Neural cell (in vitro differentiated cells): ENCODE results near the gene TUBA1A. TPM values are rescaled to one million over a fixed set of nuclear protein-coding genes. Genes with fewer than 3 reads are reported as not detected.

Experiments used
- H2AFZ ChIP-seq: fragments of 200-600, 300-800 bp; sonication (generic), shearing (Covaris generic); 2 replicates; pipeline ENCODE4 v1.6.0; 2014; ENCODE audit warnings: low read depth, mild to moderate bottlenecking, antibody characterized with exemption, low read length, moderate library complexity
- H3F3A ChIP-seq: fragments of 200-600 bp; shearing (Covaris generic); 2 replicates; pipeline ENCODE4 v1.6.1; 2016; ENCODE audit warnings: mild to moderate bottlenecking, moderate library complexity, mixed read lengths, antibody characterized with exemption, low read length; ENCODE audit not compliant: insufficient read depth, poor library complexity, severe bottlenecking
- H3K27ac ChIP-seq: fragments of 200-600, 300-800 bp; sonication (generic), shearing (Covaris generic); 2 replicates; pipeline ENCODE4 v1.5.1; 2014; ENCODE audit warnings: mild to moderate bottlenecking, low read length, moderate library complexity
- H3K27me3 ChIP-seq: fragments of 300-800, 200-600 bp; sonication (generic), shearing (Covaris generic); 2 replicates; pipeline ENCODE4 v1.6.0; 2014; ENCODE audit warnings: mild to moderate bottlenecking, low read depth, low read length, moderate library complexity; ENCODE audit not compliant: insufficient read depth
- H3K36me3 ChIP-seq: fragments of 300-800, 200-600 bp; sonication (generic), shearing (Covaris generic); 2 replicates; pipeline ENCODE4 v1.5.1; 2014; ENCODE audit warnings: mild to moderate bottlenecking, antibody characterized with exemption, low read length, moderate library complexity; ENCODE audit not compliant: insufficient read depth
- H3K4me2 ChIP-seq: fragments of 300-800, 200-600 bp; sonication (generic), shearing (Covaris generic); 2 replicates; pipeline ENCODE4 v1.6.0; 2014; ENCODE audit warnings: mild to moderate bottlenecking, low read length
- H3K4me3 ChIP-seq: fragments of 300-800, 200-600 bp; sonication (generic), shearing (Covaris generic); 2 replicates; pipeline ENCODE4 v1.5.1; 2014; ENCODE audit warnings: mild to moderate bottlenecking, low read length, moderate library complexity
- H3K79me2 ChIP-seq: fragments of 200-600 bp; shearing (Covaris generic); replicated peaks from 2 replicates; pipeline ENCODE4 v1.6.0; 2014; ENCODE audit warnings: mild to moderate bottlenecking, low read length, moderate library complexity; ENCODE audit not compliant: insufficient read depth
- H3K9ac ChIP-seq: fragments of 300-800, 200-600 bp; sonication (generic), shearing (Covaris generic); 2 replicates; pipeline ENCODE4 v1.6.1; 2016; ENCODE audit warnings: mild to moderate bottlenecking, low read length, mixed read lengths
- H3K9me2 ChIP-seq: fragments of 200-600 bp; shearing (Covaris generic); 2 replicates; pipeline ENCODE4 v1.6.1; 2016; ENCODE audit warnings: mild to moderate bottlenecking, low read length, mixed read lengths; ENCODE audit not compliant: insufficient read depth
- H3K9me3 ChIP-seq: fragments of 200-600, 300-800 bp; sonication (generic), shearing (Covaris generic); 2 replicates; pipeline ENCODE4 v1.6.1; 2016; ENCODE audit warnings: mild to moderate bottlenecking, mixed run types, low read length, moderate library complexity, mixed read lengths
- H4K20me1 ChIP-seq: fragments of 200-600 bp; shearing (Covaris generic); 2 replicates; pipeline ENCODE4 v1.6.1; 2016; ENCODE audit warnings: mild to moderate bottlenecking, mixed run types; ENCODE audit not compliant: insufficient read depth
- CTCF ChIP-seq: fragments of 450-650 bp; IDR thresholded peaks from 2 replicates; pipeline ENCODE4 v1.5.1; 2014; ENCODE audit warnings: antibody characterized with exemption, mild to moderate bottlenecking, moderate library complexity; ENCODE audit not compliant: poor library complexity, severe bottlenecking
- EP300 ChIP-seq: fragments of 450-650 bp; conservative IDR thresholded peaks from 2 replicates; pipeline ENCODE4 v1.6.1; 2014; ENCODE audit warnings: antibody characterized with exemption, mild to moderate bottlenecking, moderate library complexity; ENCODE audit not compliant: poor library complexity, severe bottlenecking
- EZH2 ChIP-seq: fragments of 200-600, 300-800 bp; shearing (Covaris generic), sonication (generic); IDR thresholded peaks from 2 replicates; pipeline ENCODE4 v1.6.1; 2014; ENCODE audit warnings: antibody characterized with exemption, low read length, borderline replicate concordance, mild to moderate bottlenecking; ENCODE audit not compliant: insufficient read depth, poor library complexity, severe bottlenecking
- MXI1 ChIP-seq: fragments of 450-650 bp; conservative IDR thresholded peaks from 2 replicates; pipeline ENCODE4 v1.6.1; 2014; ENCODE audit warnings: antibody characterized with exemption, mild to moderate bottlenecking; ENCODE audit not compliant: poor library complexity, severe bottlenecking
- POLR2AphosphoS5 ChIP-seq: IDR thresholded peaks from 2 replicates; pipeline ENCODE4 v1.6.1; 2012
- RAD21 ChIP-seq: fragments of 450-650 bp; conservative IDR thresholded peaks from 2 replicates; pipeline ENCODE4 v1.6.1; 2014; ENCODE audit warnings: antibody characterized with exemption, mild to moderate bottlenecking, moderate library complexity
- REST ChIP-seq: IDR thresholded peaks from 2 replicates; pipeline ENCODE4 v1.6.1; 2012; ENCODE audit warnings: borderline replicate concordance
- SMC3 ChIP-seq: fragments of 450-650 bp; conservative IDR thresholded peaks from 2 replicates; pipeline ENCODE4 v1.6.1; 2014; ENCODE audit warnings: antibody characterized with exemption, mild to moderate bottlenecking, moderate library complexity; ENCODE audit not compliant: poor library complexity
- TAF1 ChIP-seq: IDR thresholded peaks from 2 replicates; pipeline ENCODE4 v1.6.1; 2012; ENCODE audit warnings: low read depth
- polyA plus RNA-seq: library from polyadenylated mRNA; depleted of rRNA; stranded (reverse); fragments of >200 nt; gene quantifications from 2 replicates; pipeline ENCODE4 v1.2.3, GENCODE V29; 2014

The TUBA1A gene
- polyA plus RNA-seq, 1 donor from 2014 or later = 14,333 TPM

- Histone ChIP-seq H3K27me3 (no peaks in the 10 kb centered on the region), H3K9ac (peak overlapping the region; percentile 81), H3F3A (peaks cover 4% of the 10 kb centered on the region), H3K36me3 (no peaks in the 10 kb centered on the region), H3K4me2 (peak overlapping the region; percentile 93), H3K4me3 (peak overlapping the region; percentile 70), H4K20me1 (no peaks in the 10 kb centered on the region), H3K9me3 (no peaks in the 10 kb centered on the region), H3K27ac (peak overlapping the region; percentile 94), H3K79me2 (peaks cover 70% of the 10 kb centered on the region), H2AFZ (no peak overlapping the region), H3K9me2 (no peaks in the 10 kb centered on the region)
- no peak for TF ChIP-seq REST
- no peak for TF ChIP-seq TAF1
- peak; percentile 21 for TF ChIP-seq EP300
Observed at GRCh38 chr12:49233842-49234526, 45.1 kb upstream of the TUBA1A start.

- Histone ChIP-seq H3K9me3 (no peaks in the 10 kb centered on the region), H3K4me3 (peak overlapping the region; percentile 70), H4K20me1 (no peaks in the 10 kb centered on the region), H2AFZ (peak overlapping the region; percentile 52), H3F3A (peaks cover 4% of the 10 kb centered on the region), H3K9ac (peak overlapping the region; percentile 81), H3K79me2 (peaks cover 78% of the 10 kb centered on the region), H3K27me3 (no peaks in the 10 kb centered on the region), H3K9me2 (no peaks in the 10 kb centered on the region), H3K36me3 (no peaks in the 10 kb centered on the region), H3K4me2 (peak overlapping the region; percentile 93), H3K27ac (peak overlapping the region; percentile 94)
- TF ChIP-seq EZH2 (no peak), CTCF (peak; percentile 28), MXI1 (no peak), POLR2AphosphoS5 (peak; percentile 49), TAF1 (no peak), RAD21 (peak; percentile 12), EP300 (no peak), SMC3 (peak; percentile 18), REST (no peak)
Observed at GRCh38 chr12:49232940-49233841, 44.3 kb upstream of the TUBA1A start.
